ENCODE data around the gene CMIP.

- TF ChIP-seq CTCF (IDR thresholded peaks at IDR 0.05) (no peak), POLR2A (IDR thresholded peaks at IDR 0.05) (no peak)
These were observed 64.8 kb downstream of the CMIP start for GRCh38 chr16:81509404-81509803.
